Stimulated activated CD4-positive, alpha-beta T cell treated with anti-CD3 and anti-CD28 coated beads, Interleukin-2, amount 100 ng/mL, for 48 hours (primary cell): ENCODE measurements around the gene RNF31.

Source experiments
- DNase-seq, 2 donors: peaks; one replicate each; pipeline ENCODE4 v3.0.0-alpha.2; 2020

Gene RNF31

DNA sequence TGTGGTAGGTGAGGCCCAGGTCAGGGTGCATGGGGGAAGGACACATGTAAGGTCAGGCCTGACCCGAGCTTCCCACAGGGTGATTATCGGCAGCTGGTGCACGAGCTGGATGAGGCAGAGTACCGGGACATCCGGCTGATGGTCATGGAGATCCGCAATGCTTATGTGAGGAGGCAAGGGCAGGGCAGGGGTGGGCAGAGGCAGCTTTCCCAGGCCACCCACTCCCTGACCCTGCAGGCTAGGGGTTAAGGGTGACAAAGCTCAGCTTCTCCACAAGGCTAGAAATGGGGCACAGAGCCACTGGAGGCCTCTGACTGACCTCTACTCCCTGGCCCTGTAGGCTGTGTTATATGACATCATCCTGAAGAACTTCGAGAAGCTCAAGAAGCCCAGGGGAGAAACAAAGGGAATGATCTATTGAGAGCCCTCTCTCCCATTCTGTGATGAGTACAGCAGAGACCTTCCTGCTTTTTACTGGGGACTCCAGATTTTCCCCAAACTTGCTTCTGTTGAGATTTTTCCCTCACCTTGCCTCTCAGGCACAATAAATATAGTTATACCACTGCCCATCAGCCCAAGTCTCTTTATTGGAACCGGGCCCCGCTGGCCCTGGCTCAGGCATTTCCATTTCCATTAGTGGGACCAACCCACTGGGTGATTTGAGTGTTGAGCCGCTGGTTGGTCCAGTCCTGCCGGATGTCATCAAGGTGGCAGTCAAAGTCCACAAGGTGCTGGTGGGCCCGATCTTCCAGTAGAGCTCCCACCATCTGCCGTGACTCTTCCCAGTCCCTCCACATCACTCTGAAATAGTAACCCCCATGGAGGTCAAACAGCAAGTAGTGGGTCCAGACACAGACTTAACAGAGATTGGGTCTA lies 8.7 kb upstream of the RNF31 start:
- DNase-seq = no peak

GRCh38 chr14:24139272-24139934 lies 7.9 kb upstream of the RNF31 start:
- DNase-seq = no peak

DNA sequence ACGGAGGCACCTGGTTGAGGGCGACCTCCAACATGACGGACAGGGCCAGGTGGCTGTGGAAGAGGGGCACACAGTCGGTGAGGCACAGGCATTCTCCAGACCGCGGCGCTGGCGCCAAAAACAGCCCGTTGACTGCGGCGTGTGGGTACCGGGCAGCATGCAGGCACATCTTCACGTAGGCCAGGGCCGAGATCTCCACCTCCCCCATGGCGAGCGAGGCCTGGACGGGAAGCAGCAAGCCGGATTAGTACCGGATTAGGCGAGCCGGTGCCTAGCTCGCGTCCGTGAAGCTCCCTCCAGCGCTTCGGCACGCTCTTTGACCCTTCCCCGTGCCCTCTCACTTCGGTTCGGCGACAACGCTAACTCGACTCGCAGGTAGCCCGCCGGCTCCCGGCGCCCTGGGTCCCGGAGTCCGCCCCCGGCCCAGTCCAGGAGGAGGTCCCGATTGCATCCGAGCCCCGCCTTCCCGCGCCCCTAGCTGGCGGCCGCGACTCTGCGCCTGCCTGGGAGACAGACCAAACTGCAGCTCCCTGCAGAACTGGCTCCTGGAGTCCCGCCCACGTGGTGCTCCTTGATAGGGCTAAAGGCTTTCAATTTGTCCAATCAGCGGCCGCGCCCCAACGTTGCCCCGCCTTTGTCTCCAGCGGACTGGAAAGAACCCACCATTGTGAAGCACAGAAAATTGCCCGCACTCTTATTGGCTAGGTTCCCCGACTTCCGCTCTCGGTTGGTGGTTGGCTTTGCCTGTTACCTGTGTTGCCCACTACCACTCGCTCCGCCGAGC lies 6.0 kb upstream of the RNF31 start, which contains the start of gene EMC9:
EMC9 (minus strand) TSS at position 495 of the 784 bp plus-strand sequence; CDS start at position 208, 287 bp downstream.
- DNase-seq = peak; percentile 99

DNA sequence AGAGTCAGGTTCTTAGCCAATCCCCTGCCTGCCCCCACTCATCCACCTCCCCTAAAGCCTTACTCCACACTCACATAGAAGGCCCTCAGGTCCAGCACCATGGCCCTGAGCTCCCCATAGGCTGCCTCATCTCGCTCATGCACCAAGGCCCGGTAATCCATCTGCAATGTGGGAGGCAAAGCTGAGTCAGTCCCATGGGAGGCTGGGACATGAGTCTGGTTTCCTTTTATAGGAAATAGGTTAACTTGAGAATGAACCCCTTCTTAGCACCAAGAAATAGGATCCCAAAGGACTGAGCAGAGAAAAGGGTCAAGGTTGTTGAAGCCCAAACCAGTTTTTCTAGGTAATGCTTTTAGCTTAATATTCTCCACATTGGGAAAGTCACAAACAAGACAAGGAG lies 3.8 kb upstream of the RNF31 start:
- DNase-seq = no peak

DNA sequence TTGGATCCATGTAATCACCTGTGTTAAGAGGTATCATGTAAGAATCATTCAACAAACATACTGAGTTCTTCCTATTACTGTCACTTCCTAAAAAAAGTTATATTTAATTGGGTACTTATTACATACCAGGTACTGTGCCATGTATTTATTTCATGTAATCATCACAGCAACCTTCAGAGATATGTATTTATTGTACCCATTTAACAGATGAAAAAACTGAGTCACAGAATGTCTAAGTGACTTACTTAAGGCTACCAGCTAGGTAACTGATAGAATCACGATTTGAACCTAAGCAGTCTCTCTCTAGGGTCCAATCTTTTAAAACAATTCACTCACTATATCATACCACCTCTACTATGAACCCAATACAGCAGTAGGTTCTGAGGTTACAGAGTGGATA lies 2.8 kb upstream of the RNF31 start:
- no peak for DNase-seq

DNA sequence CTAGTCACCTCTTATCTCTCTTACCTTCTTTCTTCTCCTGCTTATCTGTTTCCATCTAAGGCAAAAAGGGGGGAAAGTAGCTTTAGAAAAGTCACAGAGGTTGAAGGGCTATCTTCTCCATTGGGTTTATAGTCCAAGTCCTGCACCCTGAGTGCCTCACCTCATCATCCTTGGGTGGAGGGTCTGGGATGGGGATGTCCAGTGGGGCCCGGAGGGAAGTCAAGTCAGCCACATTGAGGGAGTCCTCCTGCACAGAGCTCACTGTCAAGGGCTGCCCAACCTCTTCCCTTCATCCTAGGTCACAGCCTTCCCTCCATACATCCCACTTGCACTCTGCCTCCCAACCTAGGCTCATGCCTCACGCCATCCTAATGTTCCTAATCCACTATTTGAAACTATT lies 2.1 kb upstream of the RNF31 start:
- DNase-seq = no peak

- DNase-seq = no peak
These were observed 1.4 kb upstream of the RNF31 start for GRCh38 chr14:24145690-24146452.

- peak; percentile 84 to 86 for DNase-seq
These were observed 783 bp upstream of the RNF31 start, which contains the start of gene PSME2 for GRCh38 chr14:24146453-24146977. Gene PSME2 (minus strand): TSS chr14:24146610. CDS start chr14:24146581, 29 bp downstream.

GRCh38 chr14:24147761-24148428 lies 597 bp downstream of the RNF31 start:
- no peak for DNase-seq

- DNase-seq = no peak
These were observed 2.1 kb downstream of the RNF31 start for GRCh38 chr14:24149302-24149969.

DNA sequence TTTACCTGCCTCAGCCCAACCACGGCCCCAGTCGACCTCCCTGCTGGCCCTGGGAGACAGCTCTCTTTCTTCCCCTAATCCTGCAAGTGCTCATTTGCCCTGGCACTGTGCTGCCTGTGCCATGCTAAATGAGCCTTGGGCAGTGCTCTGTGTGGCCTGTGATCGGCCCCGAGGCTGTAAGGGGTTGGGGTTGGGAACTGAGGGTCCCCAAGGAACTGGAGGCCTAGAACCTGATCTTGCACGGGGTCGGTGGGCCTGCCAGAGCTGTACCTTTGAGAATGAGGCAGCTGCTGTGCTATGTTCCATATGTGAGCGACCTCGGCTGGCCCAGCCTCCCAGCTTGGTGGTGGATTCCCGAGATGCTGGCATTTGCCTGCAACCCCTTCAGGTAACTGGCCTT lies 2.8 kb downstream of the RNF31 start:
- no peak for DNase-seq

DNA sequence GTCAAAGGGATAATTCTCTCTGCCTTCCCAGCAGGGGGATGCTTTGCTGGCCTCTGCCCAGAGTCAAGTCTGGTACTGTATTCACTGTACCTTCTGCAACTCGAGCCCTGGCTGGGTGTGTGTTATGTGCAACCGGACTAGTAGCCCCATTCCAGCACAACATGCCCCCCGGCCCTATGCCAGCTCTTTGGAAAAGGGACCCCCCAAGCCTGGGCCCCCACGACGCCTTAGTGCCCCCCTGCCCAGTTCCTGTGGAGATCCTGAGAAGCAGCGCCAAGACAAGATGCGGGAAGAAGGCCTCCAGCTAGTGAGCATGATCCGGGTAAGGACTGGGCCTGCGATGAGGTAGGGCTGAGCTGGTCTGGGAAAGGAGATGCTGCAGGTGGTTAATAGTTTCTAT lies 3.3 kb downstream of the RNF31 start:
- no peak for DNase-seq

DNA sequence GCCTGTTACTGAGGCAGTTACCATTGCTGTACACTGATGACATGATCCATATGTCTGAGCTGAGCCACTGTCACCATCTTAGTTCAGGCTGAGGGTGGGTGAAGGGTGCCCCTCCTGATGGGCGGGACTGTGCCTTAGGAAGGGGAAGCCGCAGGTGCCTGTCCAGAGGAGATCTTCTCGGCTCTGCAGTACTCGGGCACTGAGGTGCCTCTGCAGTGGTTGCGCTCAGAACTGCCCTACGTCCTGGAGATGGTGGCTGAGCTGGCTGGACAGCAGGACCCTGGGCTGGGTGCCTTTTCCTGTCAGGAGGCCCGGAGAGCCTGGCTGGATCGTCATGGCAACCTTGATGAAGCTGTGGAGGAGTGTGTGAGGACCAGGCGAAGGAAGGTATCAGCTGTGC lies 3.7 kb downstream of the RNF31 start:
- no peak for DNase-seq

DNA sequence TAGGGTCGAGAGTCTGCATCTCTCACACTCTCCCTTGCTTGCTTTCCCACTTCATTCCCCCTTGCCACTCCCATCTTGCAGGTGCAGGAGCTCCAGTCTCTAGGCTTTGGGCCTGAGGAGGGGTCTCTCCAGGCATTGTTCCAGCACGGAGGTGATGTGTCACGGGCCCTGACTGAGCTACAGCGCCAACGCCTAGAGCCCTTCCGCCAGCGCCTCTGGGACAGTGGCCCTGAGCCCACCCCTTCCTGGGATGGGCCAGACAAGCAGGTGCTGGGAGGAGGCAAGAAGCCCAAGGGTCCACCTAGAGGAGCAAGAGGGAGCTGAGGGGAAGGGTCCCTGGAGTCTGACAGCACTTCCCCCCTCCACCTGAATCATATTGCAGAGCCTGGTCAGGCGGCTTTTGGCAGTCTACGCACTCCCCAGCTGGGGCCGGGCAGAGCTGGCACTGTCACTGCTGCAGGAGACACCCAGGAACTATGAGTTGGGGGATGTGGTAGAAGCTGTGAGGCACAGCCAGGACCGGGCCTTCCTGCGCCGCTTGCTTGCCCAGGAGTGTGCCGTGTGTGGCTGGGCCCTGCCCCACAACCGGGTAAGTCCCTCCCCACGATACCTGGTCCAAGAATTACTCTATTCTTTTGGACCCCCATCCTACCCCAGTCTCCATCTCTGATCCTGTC lies 4.2 kb downstream of the RNF31 start:
- no peak for DNase-seq

DNA sequence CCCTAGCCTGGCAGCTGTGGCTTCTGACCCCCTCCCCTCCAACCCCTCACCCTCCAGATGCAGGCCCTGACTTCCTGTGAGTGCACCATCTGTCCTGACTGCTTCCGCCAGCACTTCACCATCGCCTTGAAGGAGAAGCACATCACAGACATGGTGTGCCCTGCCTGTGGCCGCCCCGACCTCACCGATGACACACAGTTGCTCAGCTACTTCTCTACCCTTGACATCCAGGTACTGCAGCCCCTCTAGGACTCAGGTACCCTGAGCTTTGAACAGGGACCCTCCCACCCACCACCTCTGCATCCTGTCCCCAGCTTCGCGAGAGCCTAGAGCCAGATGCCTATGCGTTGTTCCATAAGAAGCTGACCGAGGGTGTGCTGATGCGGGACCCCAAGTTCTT lies 7.8 kb downstream of the RNF31 start:
- no peak for DNase-seq

- no peak for DNase-seq
These were observed 9.5 kb downstream of the RNF31 start for GRCh38 chr14:24156840-24157239.

DNA sequence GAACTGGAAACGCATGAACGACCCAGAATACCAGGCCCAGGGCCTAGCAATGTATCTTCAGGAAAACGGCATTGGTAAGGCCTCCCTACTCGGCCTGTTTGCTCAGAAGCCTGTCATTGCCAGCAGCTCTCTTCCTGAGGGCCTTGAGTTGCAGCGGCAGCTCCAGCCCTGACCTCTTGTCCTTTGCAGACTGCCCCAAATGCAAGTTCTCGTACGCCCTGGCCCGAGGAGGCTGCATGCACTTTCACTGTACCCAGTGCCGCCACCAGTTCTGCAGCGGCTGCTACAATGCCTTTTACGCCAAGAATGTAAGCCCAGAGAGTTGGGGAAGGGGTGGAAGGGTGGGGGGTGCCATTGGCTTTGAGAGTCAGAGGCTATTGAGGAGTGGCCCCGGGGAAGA lies 10.0 kb downstream of the RNF31 start:
- DNase-seq = no peak

- no peak for DNase-seq
These were observed 12.6 kb downstream of the RNF31 start for GRCh38 chr14:24159777-24160498.

DNA sequence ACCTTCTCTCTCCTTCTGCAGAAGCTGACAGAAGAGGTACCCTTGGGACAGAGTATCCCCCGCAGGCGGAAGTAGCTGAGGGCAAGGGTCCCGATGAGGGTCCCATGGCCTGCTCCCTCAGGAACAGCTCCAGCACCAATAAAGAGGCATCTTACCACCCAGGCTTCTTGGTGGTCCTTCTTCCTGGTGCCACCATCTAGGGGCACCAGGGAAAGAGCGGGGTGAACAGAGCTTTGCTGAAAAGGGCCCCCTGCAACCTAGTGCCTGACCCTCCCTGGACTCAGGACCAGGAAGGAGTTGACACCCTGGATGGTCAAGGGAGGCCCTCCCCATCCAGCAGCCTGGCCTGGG lies 13.2 kb downstream of the RNF31 start:
- no peak for DNase-seq
